NCI-H1436 treated with DMSO at 0.1 percent for 48 hours (cell line): Measurements from ENCODE around the gene CCSER1.

Experiments used
- DNase-seq: peaks from one replicate; lab custom pipeline; 2025; lab: John Stamatoyannopoulos, UW

CCSER1 gene

GRCh38 chr4:90958256-90958895 lies 831.2 kb downstream of the CCSER1 start:
- DNase-seq = no peak

GRCh38 chr4:90960433-90960832 lies 833.2 kb downstream of the CCSER1 start:
- DNase-seq = no peak

GRCh38 chr4:90960840-90961239 lies 833.6 kb downstream of the CCSER1 start:
- peak; percentile 65 for DNase-seq

GRCh38 chr4:90970021-90970420 lies 842.8 kb downstream of the CCSER1 start:
- DNase-seq = no peak

DNA sequence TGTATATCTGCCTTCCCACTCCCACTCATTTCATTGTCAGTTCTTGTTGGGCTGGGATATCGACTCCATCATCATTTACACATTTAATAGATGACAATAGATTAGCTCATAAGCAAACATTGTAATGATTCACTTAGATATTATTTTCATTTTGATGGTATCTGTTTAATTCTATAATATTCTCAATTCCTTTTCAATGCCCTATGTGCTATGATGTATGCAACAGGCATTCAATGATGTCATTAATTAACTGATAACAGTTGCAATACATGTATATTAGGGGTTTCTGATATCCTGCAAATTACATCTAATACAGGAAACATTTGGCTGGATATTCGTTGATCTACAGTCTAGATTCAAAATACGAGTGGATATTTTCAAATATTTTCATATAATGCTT lies 850.5 kb downstream of the CCSER1 start:
- no peak for DNase-seq

DNA sequence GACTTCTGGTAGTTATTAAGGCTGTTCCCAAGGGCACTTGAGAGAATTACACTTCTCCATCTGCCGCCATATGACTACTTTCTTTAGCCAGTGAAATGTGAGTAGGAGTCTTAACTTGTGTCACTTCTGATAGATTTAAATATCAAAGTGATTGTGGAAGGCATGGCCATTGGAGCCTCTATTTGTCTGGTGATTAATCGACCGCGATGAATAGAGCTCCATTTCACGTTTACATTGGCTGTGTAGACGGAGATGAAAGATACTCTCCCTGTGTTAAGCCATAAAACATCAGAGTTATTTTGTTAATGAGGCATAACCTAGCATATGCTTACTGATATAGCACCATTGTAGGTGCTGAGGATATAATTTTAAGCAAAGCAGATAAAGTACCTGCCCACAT lies 852.4 kb downstream of the CCSER1 start:
- DNase-seq = peak; percentile 81

GRCh38 chr4:90982813-90983212 lies 855.6 kb downstream of the CCSER1 start:
- no peak for DNase-seq

DNA sequence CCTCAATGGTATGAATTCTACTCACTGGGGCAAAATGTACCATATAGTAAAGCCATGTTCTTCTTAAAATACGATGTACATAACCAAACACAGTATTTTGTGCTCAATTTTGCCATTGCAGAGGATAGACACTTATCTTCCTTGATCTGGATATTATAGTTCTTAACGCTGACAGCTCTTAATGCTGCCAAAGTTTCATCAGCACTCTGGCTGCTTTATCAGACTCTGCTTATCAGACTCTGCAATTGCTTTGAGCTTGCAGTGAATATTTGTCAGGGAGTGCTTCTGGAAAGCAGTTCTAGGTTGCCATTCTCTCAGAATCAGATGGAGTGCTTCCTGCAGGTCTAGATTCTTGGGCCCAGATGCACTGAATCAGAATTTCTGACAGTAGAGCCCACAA lies 863.1 kb downstream of the CCSER1 start:
- no peak for DNase-seq

DNA sequence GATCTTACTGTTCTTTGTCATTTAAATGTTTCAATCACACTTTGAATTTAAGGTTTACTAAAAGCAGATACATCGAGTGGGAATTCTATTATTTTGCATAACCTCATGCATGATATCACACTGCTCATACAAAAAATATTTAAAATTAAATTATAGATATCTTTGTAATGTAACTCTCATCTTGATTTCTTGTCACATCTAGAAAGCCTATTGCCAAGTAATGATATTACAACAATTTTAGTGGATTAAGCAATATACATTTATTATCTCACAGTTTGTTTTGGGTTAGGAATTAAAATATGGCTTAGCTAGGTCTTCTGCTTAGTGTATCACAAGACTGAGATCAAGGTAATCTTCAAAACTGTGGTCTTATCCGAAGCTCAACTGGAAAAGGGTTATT lies 865.0 kb downstream of the CCSER1 start:
- no peak for DNase-seq

DNA sequence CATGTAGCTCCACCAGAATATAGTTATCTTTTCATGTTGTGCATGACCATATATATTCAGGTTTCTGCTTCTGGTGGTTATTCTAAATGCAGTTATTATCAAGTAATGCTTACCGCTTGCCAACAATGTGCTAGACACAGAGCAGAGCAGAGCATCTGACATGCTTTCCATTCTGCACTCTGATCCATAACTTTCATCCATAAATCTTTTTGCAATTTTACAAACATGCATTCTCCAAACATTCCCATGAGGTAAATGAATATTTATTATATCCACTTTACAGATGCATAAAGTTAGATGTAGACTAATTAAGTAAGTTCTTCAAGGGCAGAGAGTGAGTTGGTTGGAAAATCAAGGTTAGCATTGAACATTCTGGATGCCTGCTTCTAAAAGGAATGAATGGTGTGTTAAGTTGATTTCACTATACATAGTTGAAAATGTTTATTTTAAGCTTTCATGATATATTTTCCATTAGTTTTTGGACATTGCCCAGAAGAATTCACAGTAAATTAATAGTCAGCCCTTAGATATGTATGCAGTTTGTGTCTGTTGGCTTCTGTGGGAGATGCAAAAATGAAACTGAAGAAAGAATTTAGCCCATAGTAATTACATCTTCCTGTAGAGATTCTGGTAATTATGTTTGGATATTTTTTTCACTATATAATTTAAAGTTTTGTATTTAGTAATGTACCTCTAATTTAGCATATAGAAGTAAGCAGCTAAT lies 867.8 kb downstream of the CCSER1 start:
- no peak for DNase-seq

DNA sequence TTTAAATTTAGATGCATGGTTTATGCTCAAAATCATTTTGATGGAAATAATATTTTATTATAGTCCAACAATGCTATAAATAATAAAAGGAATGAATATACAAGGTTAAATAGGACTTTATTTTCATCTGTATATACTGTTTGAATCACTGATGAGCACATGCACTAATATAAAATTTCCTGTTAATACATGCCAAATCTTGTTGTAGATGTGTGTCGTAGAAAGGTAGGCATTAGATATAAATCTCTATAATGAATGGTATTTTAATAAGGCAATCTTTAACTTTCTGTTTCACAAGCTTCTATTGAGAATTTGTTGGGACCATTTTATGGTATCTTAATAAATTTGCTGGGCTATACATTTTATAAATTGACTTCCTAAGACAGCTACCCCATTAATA lies 868.8 kb downstream of the CCSER1 start:
- DNase-seq = no peak

GRCh38 chr4:90996813-90997212 lies 869.6 kb downstream of the CCSER1 start:
- DNase-seq = no peak

GRCh38 chr4:91015861-91016260 lies 888.7 kb downstream of the CCSER1 start:
- DNase-seq = no peak

DNA sequence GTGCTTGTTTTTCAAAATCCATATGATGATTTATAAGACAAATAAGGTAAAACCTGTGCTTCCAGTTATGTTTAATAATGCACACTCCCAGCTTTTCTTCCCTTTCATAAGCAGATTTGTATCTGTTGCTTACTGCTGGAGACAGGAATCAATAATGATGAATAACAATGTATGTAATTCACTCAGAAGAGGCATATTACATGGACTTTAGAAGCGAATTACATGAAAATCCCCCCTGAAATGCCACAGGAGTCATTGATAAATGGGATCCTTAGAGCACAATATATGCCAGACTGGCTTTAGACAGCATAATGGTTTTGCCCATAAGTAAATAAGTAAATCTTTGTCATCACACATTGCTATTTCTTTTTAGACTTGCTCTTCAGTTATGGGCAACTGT lies 892.3 kb downstream of the CCSER1 start:
- DNase-seq = no peak

- DNase-seq = no peak
These were observed 898.3 kb downstream of the CCSER1 start for GRCh38 chr4:91025241-91026148.

GRCh38 chr4:91028228-91028627 lies 901.0 kb downstream of the CCSER1 start:
- DNase-seq = no peak

- no peak for DNase-seq
These were observed 904.6 kb downstream of the CCSER1 start for GRCh38 chr4:91031761-91032160.

- no peak for DNase-seq
These were observed 905.7 kb downstream of the CCSER1 start for GRCh38 chr4:91032725-91033445.

DNA sequence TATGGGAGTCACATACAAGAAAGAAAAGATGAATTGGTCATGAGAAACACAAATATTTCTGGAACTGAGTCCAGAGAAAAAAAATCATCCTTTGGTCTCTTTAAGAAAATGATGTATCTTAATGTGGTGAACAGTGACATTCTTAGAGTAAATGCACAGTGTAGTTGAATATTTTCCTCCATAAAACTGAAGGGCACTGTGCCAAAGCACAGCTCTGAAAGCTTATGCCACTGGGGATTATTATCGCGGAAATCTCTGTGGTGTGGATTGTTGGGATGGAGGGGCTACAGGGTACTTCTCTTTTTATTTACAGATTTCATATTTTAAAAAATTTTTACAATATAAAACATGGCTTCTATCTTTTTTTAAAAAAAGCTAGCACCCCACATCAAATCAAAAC lies 908.1 kb downstream of the CCSER1 start:
- no peak for DNase-seq

DNA sequence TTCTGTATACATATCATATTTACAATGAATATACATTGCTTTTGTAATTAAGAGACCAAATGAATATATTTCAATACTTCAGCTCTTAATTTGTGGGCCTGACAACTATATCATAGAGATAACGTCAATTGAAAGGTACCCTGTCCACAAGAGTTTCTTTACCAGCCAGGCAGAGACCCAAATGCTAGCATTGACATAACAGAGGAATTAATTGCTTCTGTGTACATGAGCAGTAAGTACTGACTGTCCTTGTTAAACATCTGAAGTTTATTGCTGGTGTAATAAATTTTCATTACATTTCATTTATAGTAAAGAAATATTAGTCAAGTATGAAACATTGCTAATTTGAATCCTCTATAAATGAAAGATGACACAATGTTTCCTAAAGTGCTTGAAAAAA lies 910.8 kb downstream of the CCSER1 start:
- DNase-seq = no peak

DNA sequence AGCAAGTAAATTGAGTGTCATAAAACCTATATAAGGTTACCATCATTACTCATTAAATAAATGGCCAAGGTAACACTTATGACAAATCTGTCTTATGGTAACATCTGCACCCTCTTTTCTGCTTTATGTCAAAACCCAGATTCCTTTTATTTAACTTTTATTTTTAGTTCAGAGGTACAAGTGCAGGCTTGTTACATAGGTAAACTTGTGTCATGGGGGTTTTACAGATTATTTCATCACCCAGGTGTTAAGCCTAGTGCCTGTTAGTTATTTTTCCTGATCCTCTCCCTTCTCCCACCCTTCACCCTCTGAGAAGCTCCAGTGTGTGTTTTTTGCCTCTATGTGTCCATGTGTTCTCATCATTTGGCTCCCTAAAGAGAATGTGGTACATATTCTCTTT lies 930.7 kb downstream of the CCSER1 start:
- no peak for DNase-seq

DNA sequence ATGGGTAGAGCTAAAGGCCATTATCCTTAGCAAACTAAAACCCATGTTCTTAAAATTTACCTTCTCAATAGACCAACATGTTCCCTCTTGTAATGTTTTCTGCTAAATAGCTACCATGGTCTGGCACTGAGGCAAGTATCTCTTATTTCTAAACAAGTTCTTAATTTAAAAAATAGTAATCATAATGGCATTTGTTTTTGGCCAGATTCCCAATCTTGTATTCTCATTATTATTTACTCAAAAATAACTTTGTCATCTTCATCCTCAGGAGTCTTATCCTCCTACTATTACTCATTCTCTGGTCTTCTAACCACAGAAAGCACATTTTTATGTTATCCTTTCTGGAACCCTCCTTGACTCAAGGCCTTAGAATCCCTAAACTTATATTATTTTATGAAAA lies 931.2 kb downstream of the CCSER1 start:
- no peak for DNase-seq
